Nephron (organoid): ENCODE data around the gene ZNF770.
"Not testable (repeated sequence)": the region's sequence is repeated elsewhere in the genome, so short reads cannot be mapped to it uniquely, and the experiment has no call there.

Experiments used
- H3K27ac Mint-ChIP-seq, 3 experiments: 2 replicates each; pipeline ENCODE4 v1.8.0; 2020; ENCODE audit warnings: mixed read lengths in 3 of 3, mild to moderate bottlenecking in 2 of 3, moderate library complexity in 1 of 3
- H3K27me3 Mint-ChIP-seq: 2 replicates; pipeline ENCODE4 v1.8.0; 2021; ENCODE audit warnings: low read depth, mild to moderate bottlenecking, moderate library complexity, mixed read lengths
- H3K36me3 Mint-ChIP-seq: 2 replicates; pipeline ENCODE4 v1.8.0; 2020; ENCODE audit warnings: low read depth, mixed read lengths
- H3K4me1 Mint-ChIP-seq: 2 replicates; pipeline ENCODE4 v1.8.0; 2020; ENCODE audit warnings: mixed read lengths
- H3K4me3 Mint-ChIP-seq, 3 experiments: 2 replicates each; pipeline ENCODE4 v1.8.0; 2020; ENCODE audit warnings: mild to moderate bottlenecking in 3 of 3, mixed read lengths in 3 of 3, moderate library complexity in 2 of 3
- H3K9me3 Mint-ChIP-seq: 2 replicates; pipeline ENCODE4 v1.8.0; 2020; ENCODE audit warnings: mixed read lengths
- TF ChIP-seq, protein P1 (sequence below), 3 experiments: fragments of 200-600 bp; sonication (generic); IDR thresholded peaks; one replicate each; pipeline ENCODE4 v1.5.0; 2021; ENCODE audit warnings: antibody characterized with exemption in 3 of 3; ENCODE audit not compliant: unreplicated experiment in 3 of 3

Gene ZNF770

DNA sequence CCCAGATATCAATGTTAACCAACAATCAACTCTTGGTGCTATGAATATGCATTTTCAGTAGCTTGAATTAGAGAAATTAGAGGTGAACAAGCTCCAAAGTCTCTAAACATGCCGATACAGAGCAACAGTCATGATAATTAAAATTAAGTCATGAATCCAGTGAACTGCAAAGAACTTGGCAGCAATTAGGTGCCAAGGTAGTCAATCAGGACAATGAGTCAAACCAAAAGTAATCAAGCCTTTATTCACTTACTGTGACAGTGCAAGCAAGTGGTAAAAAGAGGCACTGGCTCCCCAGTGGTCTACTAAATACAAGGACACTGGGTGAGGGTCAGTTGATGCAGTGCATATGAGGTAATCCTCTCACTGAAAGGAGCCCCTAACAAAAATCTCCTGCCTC is 1.8 kb downstream of the ZNF770 start:
- Mint-ChIP-seq H3K9me3 (no peaks in the 10 kb centered on the region), H3K27ac (peak overlapping the region; percentile 100), H3K4me3 (peak overlapping the region; percentile 97 to 99 (median 97)), H3K27me3 (peaks cover 3% of the 10 kb centered on the region), H3K4me1 (peaks cover 22% of the 10 kb centered on the region), H3K36me3 (peaks cover 22% of the 10 kb centered on the region)
- TF ChIP-seq, protein P1, sequence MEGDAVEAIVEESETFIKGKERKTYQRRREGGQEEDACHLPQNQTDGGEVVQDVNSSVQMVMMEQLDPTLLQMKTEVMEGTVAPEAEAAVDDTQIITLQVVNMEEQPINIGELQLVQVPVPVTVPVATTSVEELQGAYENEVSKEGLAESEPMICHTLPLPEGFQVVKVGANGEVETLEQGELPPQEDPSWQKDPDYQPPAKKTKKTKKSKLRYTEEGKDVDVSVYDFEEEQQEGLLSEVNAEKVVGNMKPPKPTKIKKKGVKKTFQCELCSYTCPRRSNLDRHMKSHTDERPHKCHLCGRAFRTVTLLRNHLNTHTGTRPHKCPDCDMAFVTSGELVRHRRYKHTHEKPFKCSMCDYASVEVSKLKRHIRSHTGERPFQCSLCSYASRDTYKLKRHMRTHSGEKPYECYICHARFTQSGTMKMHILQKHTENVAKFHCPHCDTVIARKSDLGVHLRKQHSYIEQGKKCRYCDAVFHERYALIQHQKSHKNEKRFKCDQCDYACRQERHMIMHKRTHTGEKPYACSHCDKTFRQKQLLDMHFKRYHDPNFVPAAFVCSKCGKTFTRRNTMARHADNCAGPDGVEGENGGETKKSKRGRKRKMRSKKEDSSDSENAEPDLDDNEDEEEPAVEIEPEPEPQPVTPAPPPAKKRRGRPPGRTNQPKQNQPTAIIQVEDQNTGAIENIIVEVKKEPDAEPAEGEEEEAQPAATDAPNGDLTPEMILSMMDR (IDR thresholded peaks at IDR 0.05; ENCODE audit: unreplicated experiment in 3 of 3), result no peak

DNA sequence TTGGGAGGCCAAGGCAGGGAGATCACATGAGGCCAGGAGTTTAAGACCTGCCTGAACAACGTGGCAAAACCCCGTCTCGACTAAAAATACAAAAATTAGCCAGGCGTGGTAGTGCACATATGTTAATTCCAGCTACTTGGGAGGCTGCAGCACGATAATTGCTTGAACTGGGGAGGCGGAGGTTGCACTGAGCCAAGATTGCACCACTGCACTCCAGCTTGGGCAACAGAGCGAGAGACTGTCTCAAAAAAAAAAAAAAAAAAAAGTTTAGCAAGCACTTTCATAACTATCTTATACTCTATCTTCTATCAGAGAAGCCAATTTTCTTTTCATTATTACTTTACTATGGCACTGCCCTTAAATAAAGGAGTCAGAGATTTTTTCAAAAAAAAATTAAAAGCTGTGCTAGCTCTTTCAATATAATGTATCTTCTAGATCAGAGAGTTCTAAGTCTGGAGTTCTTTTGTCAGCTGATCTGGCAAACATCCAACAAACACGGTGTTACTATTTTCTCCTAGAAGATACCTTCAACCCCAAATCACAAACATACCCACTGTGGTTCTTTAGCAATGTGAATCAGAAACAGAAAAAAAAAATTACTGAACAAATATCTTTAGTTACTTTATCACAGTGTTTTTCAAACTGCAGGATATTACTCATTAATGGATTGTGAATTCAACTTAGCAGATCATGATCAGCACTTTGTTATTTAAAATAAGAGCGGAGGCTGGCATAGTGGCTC is 3.0 kb downstream of the ZNF770 start:
- TF ChIP-seq, protein P1 (IDR thresholded peaks at IDR 0.05; ENCODE audit: unreplicated experiment in 3 of 3), result no peak
- peaks cover 25% of the 10 kb centered on the region for H3K36me3 Mint-ChIP-seq
- peaks cover 22% of the 10 kb centered on the region for H3K4me1 Mint-ChIP-seq
- peak overlapping the region; percentile 75 to 85 (median 79) for H3K4me3 Mint-ChIP-seq
- H3K27me3 Mint-ChIP-seq, result no peaks in the 10 kb centered on the region
- H3K9me3 Mint-ChIP-seq, result no peaks in the 10 kb centered on the region
- peak overlapping the region; percentile 90 to 97 (median 90) for H3K27ac Mint-ChIP-seq

DNA sequence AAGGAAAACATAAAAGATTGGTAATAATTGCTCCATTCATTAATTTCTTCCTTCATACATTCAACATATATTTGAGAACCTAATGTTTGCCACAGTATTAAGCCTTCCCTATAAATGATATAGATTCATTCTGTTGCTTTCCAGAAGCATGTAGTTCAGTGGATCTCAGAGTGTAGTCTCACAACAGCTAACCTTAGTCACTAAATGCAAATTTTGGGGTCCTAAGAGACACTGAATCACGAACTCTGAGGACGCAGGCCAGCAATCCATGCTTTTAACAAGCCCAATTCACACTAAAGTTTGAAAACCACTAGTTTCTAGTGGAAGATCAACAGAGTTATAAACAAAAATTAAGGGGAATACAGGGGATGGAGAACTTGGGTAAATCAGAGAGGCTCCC is 11.3 kb downstream of the ZNF770 start:
- TF ChIP-seq, protein P1 (IDR thresholded peaks at IDR 0.05; ENCODE audit: unreplicated experiment in 3 of 3), result no peak
- no peaks in the 10 kb centered on the region for H3K4me1 Mint-ChIP-seq
- no peaks in the 10 kb centered on the region for H3K9me3 Mint-ChIP-seq
- H3K27me3 Mint-ChIP-seq, result no peaks in the 10 kb centered on the region
- H3K27ac Mint-ChIP-seq, result no peak overlapping the region
- H3K36me3 Mint-ChIP-seq, result peaks cover 11% of the 10 kb centered on the region
- no peak overlapping the region for H3K4me3 Mint-ChIP-seq

GRCh38 chr15:34976073-34976472 is 12.0 kb downstream of the ZNF770 start:
- peaks cover 4% of the 10 kb centered on the region for H3K36me3 Mint-ChIP-seq
- no peaks in the 10 kb centered on the region for H3K27me3 Mint-ChIP-seq

GRCh38 chr15:34973512-34973911 is 14.6 kb downstream of the ZNF770 start:
- Mint-ChIP-seq H3K4me3 (no peak overlapping the region), H3K27me3 (no peaks in the 10 kb centered on the region), H3K4me1 (peaks cover 13% of the 10 kb centered on the region), H3K36me3 (peaks cover 4% of the 10 kb centered on the region), H3K27ac (no peak overlapping the region), H3K9me3 (no peaks in the 10 kb centered on the region)
- TF ChIP-seq, protein P1 (IDR thresholded peaks at IDR 0.05; ENCODE audit: unreplicated experiment in 3 of 3), result no peak

More at GRCh38 chr15:34976073-34976472, 12.0 kb downstream of the ZNF770 start:
- Mint-ChIP-seq H3K4me1 (no peaks in the 10 kb centered on the region), H3K27ac (no peak overlapping the region), H3K9me3 (no peaks in the 10 kb centered on the region), H3K4me3 (no peak overlapping the region)
- TF ChIP-seq, protein P1 (IDR thresholded peaks at IDR 0.05; ENCODE audit: unreplicated experiment in 3 of 3), result no peak

DNA sequence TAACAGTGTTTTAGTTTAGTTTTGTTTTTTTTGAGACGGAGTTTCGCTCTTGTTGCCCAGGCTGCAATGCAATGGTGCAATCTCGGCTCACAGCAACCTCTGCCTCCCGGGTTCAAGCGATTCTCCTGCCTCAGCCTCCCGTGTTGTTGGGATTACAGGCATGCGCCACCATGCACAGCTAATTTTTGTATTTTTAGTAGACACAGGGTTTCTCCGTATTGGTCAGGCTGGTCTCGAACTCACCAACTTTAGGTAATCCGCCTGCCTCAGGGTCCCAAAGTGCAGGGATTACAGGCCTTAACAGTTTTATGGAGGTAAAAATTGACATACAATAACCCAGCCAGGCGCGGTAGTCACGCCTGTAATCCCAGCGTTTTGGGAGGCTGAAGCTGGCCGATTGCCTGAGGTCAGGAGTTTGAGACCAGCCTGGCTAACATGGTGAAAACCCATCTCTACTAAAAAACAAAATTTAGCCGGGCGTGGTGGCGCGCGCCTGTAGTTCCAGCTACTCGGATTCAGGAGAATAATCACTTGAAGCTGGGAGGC is 17.9 kb downstream of the ZNF770 start:
- H3K27me3 Mint-ChIP-seq, H3K36me3 Mint-ChIP-seq, H3K9me3 Mint-ChIP-seq: not testable (repeated sequence)
- Mint-ChIP-seq H3K27ac (peak overlapping the region; percentile 93 to 99 (median 97)), H3K4me3 (peak overlapping the region; percentile 100), H3K4me1 (peaks cover 24% of the 10 kb centered on the region)
- TF ChIP-seq, protein P1 (IDR thresholded peaks at IDR 0.05; ENCODE audit: unreplicated experiment in 3 of 3), result peak in 1 of 3 experiments; percentile 1
